ENCODE measurements around the gene MTERF4.
A peak's percentile ranks its signal among the peaks of the same experiment; 100 is the strongest.

MTERF4 gene

DNA sequence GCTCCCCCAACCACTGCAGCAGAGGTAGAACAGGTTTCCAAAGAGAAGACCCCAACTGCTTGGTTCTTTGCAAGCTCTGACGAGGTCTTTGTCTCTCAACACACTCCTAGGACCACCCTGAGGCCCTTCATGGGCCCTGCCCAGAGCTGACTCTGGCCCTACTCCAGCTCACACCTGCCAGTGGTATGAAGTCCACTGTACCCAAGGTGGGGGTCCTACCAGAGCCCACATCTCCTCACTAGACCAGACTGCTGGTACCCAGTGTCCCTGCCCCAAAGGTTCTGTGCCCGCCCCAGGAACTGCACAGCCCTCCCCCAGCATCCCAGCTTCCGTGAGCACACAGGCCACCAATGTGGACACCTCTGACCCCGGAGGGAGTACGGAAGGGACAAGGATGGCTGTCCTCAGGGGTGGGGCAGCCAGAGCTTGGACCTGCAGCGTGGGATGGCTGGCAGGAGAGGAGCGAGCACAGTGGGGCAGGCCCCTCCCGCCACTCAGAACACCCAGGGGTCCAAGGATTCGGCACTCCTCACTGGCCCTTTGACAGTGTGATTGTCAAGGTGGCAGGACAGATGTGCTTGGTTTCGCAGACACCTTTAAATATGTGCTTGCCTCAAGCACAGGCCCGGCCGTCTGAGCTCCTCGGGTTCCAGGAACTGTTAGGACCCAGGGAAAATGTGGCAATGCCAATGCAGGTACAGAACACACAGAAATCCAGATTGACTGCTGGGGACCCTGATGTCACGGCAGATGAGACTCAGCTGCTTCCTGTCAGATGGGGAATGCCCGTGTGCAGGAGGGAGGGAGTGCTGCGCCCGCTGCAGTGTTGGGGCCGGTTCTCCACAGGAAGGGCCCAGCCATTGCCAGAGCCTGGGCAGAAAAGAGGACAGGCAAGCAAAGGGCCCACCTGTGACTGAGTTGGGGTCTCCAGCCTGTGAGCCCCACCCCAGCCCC is 51.2 kb downstream of the MTERF4 start:
- no peak for DNase-seq (ENCODE audit: low spot score)

GRCh38 chr2:241049739-241050623 is 52.1 kb downstream of the MTERF4 start:
- no peak for DNase-seq (ENCODE audit: low spot score)

DNA sequence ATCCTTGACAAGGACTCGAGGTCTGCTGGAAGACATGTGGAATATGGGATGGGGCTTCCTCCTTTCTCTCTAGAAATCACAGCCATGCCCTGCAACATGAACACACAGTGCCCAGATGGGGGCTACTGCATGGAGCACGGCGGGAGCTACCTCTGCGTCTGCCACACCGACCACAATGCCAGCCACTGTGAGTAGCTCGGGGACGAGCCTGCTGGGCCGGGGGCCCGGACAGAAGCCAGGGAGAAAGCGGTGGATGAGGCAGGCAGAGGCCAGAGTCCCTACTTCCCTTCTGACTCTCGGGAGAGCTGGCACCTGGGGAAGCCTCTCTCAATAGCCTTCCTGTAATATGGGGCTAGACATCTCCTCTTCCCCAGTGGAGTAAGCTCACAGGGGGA is 53.1 kb downstream of the MTERF4 start:
- no peak for DNase-seq (ENCODE audit: low spot score)

DNA sequence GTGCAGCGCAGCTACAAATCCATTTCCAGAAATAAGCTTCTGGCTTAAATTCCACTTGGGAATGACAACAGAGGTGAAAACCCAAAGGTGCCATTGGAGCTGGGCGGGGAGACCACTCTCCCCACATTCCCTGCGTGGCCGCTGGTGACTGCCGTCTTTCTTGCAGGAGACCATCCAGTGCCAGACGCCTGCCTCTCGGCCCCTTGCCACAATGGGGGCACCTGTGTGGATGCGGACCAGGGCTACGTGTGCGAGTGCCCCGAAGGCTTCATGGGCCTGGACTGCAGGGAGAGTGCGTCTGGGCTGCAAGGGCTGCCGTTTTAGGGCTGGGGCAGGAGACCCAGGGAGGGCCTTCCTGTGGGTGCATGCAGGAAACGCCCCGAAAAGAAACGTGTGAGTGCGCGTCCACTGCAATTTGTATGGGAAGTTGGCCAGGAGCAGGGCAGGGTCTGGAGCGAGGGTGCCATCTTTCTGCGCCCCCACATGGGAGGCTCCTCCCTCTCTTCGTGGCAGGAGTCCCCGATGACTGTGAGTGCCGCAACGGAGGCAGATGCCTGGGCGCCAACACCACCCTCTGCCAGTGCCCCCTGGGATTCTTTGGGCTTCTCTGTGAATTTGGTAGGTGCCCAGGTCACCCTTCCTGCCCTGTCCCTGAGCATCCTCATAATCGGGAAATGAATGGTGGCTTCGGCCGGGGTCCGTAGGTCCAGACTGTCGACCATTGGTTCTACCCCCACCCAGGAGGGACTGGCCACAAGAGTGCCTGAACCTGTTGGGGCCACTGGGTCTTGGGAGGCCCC is 53.7 kb downstream of the MTERF4 start:
- no peak for DNase-seq (ENCODE audit: low spot score)

DNA sequence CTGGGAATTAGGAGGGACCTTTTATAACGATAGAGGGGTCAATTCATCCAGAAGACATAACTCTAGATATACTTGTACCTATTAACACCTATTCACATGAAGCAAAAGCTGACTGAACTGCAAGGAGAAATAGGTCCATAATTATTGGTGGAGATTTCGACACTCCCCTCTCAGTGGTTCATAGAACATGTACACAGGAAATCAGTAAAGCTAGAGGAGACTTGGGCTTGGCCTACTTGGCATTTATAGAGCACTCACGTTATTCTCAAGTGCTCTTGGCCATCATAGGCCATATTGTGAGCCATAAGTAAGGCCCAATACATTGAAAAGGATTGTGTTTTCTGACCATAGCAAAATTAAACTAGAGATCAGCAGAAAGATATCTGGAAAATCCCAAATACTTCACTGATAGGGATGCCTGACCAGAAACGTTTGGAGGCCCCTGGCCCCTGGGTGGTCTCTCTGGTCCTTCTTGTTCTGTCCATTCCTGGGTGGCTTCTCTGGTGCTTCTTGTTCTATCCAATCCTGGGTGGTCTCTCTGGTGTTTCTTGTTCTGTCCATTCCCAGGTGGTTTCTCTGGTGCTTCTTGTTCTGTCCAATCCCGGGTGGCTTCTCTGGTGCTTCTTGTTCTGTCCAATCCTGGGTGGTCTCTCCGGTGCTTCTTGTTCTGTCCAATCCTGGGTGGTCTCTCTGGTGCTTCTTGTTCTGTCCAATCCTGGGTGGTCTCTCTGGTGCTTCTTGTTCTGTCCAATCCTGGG is 54.7 kb downstream of the MTERF4 start:
- DNase-seq (ENCODE audit: low spot score) = peak; percentile 47

Small RNA genes lying within 50 kb of the gene (small RNA-seq; reads per million reads assigned to genes)
- gene AC005237.2 = 0 reads per million in 2 experiments
